ENCODE data around the gene PTPRM. TPM values are rescaled to one million over a fixed set of nuclear protein-coding genes. Genes with fewer than 3 reads are reported as not detected.
A peak's percentile ranks its signal among the peaks of the same experiment; 100 is the strongest.

The PTPRM gene
- polyA plus RNA-seq, 3 donors: 89.6 to 94.8 (median 92.6) TPM

GRCh38 chr18:8231316-8231715 lies 664.2 kb downstream of the PTPRM start:
- no peak for DNase-seq (ENCODE audit: extremely low read depth in 1 of 11, low read depth in 9 of 11, low spot score in 4 of 11)

GRCh38 chr18:8232791-8233190 lies 665.7 kb downstream of the PTPRM start:
- DNase-seq (ENCODE audit: extremely low read depth in 1 of 11, low read depth in 9 of 11, low spot score in 4 of 11): no peak

GRCh38 chr18:8235894-8236293 lies 668.8 kb downstream of the PTPRM start:
- no peak for DNase-seq (ENCODE audit: extremely low read depth in 1 of 11, low read depth in 9 of 11, low spot score in 4 of 11)

- no peak for DNase-seq (ENCODE audit: extremely low read depth in 1 of 11, low read depth in 9 of 11, low spot score in 4 of 11)
Measured at GRCh38 chr18:8238507-8238906, 671.4 kb downstream of the PTPRM start.

DNA sequence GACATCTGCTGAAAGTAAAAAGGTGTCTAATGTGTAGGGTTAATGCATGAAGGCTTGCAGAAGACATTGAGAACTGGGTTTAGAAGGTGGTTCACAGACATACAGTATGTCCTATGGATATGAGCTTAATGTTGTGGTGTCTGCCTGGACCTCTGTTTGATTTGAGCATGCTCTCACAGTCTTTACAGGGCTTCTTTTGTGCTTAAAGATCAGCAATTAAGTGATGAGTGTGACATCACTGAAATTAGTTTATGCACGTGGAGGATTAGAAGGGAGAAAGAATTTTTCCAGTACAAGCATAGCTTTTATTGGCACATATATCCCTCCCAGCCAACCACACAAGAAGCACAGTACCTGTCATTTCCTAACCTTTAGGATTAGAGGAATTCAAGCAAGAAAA lies 674.6 kb downstream of the PTPRM start:
- no peak for DNase-seq (ENCODE audit: extremely low read depth in 1 of 11, low read depth in 9 of 11, low spot score in 4 of 11)

- DNase-seq (ENCODE audit: extremely low read depth in 1 of 11, low read depth in 9 of 11, low spot score in 4 of 11): no peak
Measured at GRCh38 chr18:8242151-8242696, 675.1 kb downstream of the PTPRM start.

DNA sequence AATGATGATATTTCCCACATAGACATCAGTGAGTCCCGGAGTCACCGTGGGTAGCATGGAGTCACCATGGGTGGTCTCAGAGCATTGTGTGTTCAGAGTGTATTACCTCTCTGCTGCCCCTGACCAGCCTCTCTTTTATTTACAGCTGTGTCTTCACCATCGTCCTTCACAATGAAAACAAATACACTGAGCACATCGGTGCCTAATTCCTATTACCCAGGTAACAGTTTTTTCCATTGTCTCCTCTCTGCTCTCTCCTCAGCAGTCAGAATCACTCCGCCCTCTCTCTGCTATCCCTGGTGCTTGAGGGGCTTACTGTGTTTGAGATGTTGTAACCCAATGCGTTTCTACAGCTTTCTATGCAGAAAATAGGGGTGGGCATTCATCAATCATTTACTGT lies 680.6 kb downstream of the PTPRM start:
- no peak for DNase-seq (ENCODE audit: extremely low read depth in 1 of 11, low read depth in 9 of 11, low spot score in 4 of 11)

DNA sequence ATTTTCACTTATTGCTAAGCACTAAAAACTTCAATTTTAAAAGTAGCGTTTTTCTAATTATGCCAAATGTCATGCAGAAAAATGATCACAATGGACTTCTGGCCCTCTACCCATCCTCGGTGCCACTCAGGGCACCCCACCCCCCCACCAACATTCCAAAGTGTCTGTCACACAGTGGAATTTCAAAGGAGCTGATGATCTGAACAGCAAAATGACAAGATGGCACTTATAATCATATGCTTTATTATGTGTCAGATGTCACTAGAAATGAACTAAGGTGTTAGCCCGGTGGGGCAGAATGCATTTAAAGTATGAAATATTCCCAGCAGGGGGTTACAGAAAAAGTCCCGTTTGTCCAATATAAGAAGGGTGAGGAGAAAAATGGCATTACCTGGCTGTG lies 681.5 kb downstream of the PTPRM start:
- DNase-seq (ENCODE audit: extremely low read depth in 1 of 11, low read depth in 9 of 11, low spot score in 4 of 11): no peak

GRCh38 chr18:8249811-8250210 lies 682.7 kb downstream of the PTPRM start:
- DNase-seq (ENCODE audit: extremely low read depth in 1 of 11, low read depth in 9 of 11, low spot score in 4 of 11): no peak

DNA sequence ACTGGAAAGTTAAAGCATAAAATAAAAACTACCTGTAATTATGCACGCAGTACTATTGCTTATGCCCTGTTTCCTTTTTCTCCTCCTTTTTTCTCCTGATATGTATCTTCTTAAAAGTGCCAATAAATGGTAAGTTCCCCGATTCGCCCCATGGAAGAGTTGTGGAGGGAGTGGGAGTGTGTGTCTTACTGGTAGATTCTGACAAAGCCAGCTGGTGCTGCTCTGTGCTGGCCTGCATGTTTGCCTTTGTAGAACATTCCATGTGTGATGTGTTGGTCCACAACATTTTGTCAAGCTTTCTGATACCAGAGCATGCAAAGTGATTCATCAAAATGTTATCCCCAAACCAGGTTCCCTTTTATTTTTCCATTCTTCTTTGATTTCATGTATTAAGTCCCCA lies 685.3 kb downstream of the PTPRM start:
- DNase-seq (ENCODE audit: extremely low read depth in 1 of 11, low read depth in 9 of 11, low spot score in 4 of 11): no peak

DNA sequence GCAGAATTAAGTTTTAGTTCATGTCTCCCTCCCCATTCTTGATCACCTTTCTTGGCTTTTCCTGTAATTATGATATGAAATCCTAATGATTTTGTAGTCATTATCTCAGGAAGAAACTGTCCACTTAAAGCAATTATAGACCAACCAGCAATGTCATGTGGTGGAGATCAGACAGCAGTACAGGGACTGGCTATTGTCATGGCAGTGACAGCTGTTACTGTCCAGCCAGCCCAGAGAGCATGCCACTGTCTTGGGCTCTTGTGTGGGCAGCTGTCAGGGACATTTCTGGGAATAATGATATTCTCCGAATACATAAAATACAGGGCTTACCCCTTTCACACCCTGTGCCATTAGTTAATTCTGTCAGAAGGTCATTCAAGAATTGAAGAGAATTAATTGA lies 686.8 kb downstream of the PTPRM start:
- DNase-seq (ENCODE audit: extremely low read depth in 1 of 11, low read depth in 9 of 11, low spot score in 4 of 11): no peak

DNA sequence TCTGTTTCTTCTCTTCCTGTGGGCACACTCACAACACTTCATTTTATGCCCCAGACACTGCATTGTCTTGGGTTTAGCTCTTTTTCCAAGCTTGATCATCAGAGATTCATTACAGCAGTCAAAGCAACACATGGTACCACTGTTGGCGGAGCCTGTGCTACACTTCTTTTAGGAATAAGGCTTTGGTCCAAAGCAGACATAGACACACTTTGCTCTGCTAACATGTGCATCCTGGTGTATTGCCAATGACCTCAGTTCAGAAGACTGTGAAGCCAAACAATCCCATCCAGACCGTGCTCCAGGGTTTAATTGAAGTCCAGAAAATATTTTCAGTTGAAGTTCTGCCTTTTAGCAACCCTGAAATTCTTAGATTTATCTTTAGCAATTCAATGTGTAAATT lies 687.5 kb downstream of the PTPRM start:
- no peak for DNase-seq (ENCODE audit: extremely low read depth in 1 of 11, low read depth in 9 of 11, low spot score in 4 of 11)

DNA sequence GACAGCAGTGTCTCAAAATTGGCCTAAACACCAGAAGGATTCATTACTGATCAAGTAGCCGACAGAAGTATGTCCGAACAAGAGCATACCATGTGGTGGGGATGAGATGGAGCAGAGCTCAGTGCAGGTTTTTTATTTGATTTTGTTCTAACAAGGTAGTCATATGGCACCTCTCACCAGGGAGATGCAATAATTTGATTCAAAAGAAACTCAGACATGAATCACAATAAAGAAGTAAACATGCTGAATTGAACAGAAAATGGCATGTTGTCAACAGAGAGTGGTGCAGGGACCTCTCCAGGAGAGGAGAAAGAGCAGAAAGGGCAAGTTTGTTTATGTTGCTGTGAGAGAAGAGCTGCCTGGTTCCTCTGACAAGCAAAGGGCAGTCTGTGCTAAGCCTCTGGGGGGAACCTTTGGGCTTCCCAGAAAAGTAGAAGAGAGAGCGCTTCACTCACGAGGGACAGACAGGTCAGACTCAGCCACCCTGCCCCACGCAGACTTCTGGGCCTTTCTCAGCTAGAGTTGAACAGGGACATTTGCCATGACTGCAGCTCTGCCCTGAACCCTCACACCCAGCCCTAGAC lies 690.8 kb downstream of the PTPRM start:
- no peak for DNase-seq (ENCODE audit: extremely low read depth in 1 of 11, low read depth in 9 of 11, low spot score in 4 of 11)

DNA sequence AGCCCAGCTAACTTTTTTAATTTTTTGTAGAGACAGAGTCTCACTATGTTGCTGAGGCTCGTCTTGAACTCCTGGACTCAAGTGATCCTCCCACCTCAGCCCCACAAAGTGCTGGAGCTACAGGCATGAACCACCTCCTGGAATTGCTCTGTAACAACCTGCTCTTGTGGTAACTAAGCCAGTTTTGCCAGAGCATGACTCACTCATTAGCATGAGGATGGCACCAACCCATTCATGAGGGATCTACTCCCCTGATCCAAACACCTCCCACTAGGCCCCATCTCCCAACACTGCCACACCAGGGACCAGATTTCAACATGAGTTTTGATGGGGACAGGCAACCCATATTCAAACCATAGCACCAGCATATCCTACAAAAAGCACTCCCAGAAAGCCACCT lies 693.2 kb downstream of the PTPRM start:
- no peak for DNase-seq (ENCODE audit: extremely low read depth in 1 of 11, low read depth in 9 of 11, low spot score in 4 of 11)

DNA sequence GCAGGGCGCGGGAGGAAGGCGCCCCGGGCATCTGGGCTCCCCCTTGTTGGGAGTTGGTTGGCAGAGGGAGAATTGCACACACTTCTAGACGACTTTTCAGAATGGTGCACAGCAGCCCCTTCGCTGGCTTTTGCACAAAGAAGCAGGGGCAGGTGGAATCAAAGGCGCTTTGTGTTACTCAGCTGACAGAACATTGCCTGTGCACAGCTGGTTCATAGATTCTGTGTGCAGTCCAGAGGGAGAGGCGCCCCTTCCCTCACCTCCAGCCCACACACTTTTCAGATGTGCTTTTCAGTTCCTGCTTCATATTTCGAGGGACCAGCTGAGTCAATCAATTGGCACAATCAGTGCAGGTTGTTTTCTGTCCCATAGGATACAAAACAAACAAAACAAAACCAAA lies 693.7 kb downstream of the PTPRM start:
- DNase-seq (ENCODE audit: extremely low read depth in 1 of 11, low read depth in 9 of 11, low spot score in 4 of 11): no peak

- DNase-seq (ENCODE audit: extremely low read depth in 1 of 11, low read depth in 9 of 11, low spot score in 4 of 11): no peak
Measured at GRCh38 chr18:8261651-8262091, 694.6 kb downstream of the PTPRM start.

- DNase-seq (ENCODE audit: extremely low read depth in 1 of 11, low read depth in 9 of 11, low spot score in 4 of 11): no peak
Measured at GRCh38 chr18:8262221-8262620, 695.1 kb downstream of the PTPRM start.

DNA sequence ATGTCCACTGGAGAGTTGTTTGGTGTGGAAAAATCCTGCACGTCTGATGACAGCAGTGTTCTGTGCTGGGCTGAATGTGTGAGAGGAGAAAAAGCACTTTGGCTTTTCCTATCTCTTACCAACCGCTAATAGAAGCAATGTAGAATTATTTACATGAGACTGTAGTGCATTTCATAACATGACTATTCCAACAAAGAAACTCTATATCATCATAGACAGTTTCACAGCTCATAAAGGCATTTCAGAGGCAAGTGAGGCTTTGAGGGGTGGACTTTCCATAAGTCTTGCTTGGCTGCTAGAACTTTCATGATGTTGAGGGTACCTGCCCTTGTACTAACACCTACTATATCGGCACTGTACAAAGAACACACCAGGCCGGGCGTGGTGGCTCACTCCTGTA lies 697.0 kb downstream of the PTPRM start:
- no peak for DNase-seq (ENCODE audit: extremely low read depth in 1 of 11, low read depth in 9 of 11, low spot score in 4 of 11)

DNA sequence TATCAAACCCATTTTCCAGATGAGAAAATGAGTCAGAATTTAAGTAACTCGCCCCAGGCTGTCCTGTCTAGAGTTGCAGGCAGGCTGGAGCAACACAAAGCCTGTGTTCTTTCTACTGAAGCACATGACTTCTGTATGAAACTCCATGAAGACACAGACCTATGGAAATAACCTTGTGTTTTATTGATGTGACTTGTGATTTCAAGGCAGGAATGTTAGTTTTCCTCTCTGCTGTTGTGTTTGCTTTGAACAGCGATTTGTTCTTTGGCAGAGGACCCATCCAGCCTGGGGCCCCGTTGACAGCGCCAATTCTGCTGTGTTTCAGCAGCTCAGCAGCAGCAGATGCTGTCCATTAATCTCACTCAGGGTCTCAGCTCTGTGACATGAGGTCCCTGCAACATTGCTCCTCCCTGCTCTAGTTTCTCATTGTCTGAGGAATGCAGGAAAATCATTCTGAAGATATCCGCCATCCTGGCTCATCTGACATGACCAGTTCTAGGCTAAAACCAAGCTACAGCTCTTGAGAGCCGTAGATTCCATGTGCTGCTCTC lies 697.8 kb downstream of the PTPRM start:
- peak; percentile 22 to 79 (median 56) for DNase-seq (ENCODE audit: extremely low read depth in 1 of 11, low read depth in 9 of 11, low spot score in 4 of 11)

- DNase-seq (ENCODE audit: extremely low read depth in 1 of 11, low read depth in 9 of 11, low spot score in 4 of 11): no peak
Measured at GRCh38 chr18:8272254-8272653, 705.1 kb downstream of the PTPRM start.

DNA sequence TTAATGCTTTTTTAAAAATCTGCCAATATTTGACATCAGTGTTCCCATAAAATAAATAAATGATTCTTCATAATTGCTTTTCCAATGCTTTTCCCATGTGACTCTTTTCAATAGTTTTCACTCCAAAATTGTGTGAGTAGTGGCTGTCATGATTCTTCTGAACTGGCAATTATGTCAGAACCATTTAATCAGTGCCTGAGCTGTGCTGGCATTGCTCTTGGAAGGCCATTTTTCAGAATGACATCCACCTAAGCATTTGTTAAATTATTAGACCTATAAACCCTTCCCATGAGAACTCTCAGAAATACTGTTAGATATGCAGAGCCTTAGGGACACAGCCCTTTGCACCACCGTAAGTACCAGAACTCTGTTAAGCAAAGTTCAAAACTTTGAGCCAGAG lies 707.3 kb downstream of the PTPRM start:
- DNase-seq (ENCODE audit: extremely low read depth in 1 of 11, low read depth in 9 of 11, low spot score in 4 of 11): no peak

Data from renal cortex interstitium (tissue), 11 donors.